Naive thymus-derived CD4-positive, alpha-beta T cell (primary cell): ENCODE measurements around the gene ACTA2. TPM values are rescaled to one million over a fixed set of nuclear protein-coding genes. Genes with fewer than 3 reads are reported as not detected.

Experiments
- ATAC-seq: fragments of 150-1000 bp; cut with Tn5 transposase; 2 replicates; pipeline ENCODE4 v1.10.0; 2021; ENCODE audit warnings: mild to moderate bottlenecking, moderate library complexity
- CTCF ChIA-PET: fragments of 350-600 bp; sonication (Branson Sonifier 250); formaldehyde crosslinking; loops from one replicate; lab custom pipeline; 2021; ENCODE audit warnings: antibody characterized with exemption; lab: Charles Lee
- POLR2A ChIA-PET: fragments of 350-600 bp; sonication (Branson Sonifier 250); formaldehyde crosslinking; loops from one replicate; lab custom pipeline; 2021; ENCODE audit warnings: antibody characterized with exemption, inconsistent platforms; lab: Charles Lee
- DNase-seq, 9 donors: peaks; one replicate each; pipeline versions ENCODE4 v3.0.0 to v3.0.0-alpha.2; 2020 to 2022; ENCODE audit warnings: mixed read lengths in 1 of 9
- H3K27ac ChIP-seq: one replicate; pipeline ENCODE4 v1.7.0; 2013; ENCODE audit warnings: mild to moderate bottlenecking, low read depth, low read length, moderate library complexity
- H3K27me3 ChIP-seq, 2 donors: one replicate each; pipeline ENCODE4 v1.7.0; 2013; ENCODE audit warnings: low read length in 2 of 2, mild to moderate bottlenecking in 2 of 2, moderate library complexity in 2 of 2; ENCODE audit not compliant: control insufficient read depth in 2 of 2, insufficient read depth in 2 of 2
- H3K36me3 ChIP-seq, 3 experiments: 1 replicate in 2 of 3; 2 replicates in 1 of 3; pipeline ENCODE4 v1.7.0; 2013; ENCODE audit warnings: low read length in 3 of 3, mild to moderate bottlenecking in 3 of 3, moderate library complexity in 1 of 3; ENCODE audit not compliant: insufficient read depth in 3 of 3, control insufficient read depth in 2 of 3
- H3K4me1 ChIP-seq, 2 donors: one replicate each; pipeline ENCODE4 v1.7.0; 2013; ENCODE audit warnings: low read length in 2 of 2, mild to moderate bottlenecking in 2 of 2, moderate library complexity in 1 of 2; ENCODE audit not compliant: control insufficient read depth in 2 of 2, insufficient read depth in 2 of 2
- H3K4me3 ChIP-seq: 2 replicates; pipeline ENCODE4 v1.7.0; 2013; ENCODE audit warnings: mild to moderate bottlenecking, low read length
- H3K9me3 ChIP-seq, 3 experiments: 1 replicate in 2 of 3; 2 replicates in 1 of 3; pipeline ENCODE4 v1.7.0; 2013; ENCODE audit warnings: low read length in 3 of 3; ENCODE audit not compliant: control insufficient read depth in 2 of 3
- H3K27ac Mint-ChIP-seq, 9 donors: one replicate each; pipeline ENCODE4 v1.8.0; 2020 to 2022; ENCODE audit warnings: mixed read lengths in 9 of 9, mild to moderate bottlenecking in 8 of 9, moderate library complexity in 5 of 9, inconsistent platforms in 2 of 9
- H3K27me3 Mint-ChIP-seq, 5 donors: one replicate each; pipeline ENCODE4 v1.8.0; 2021 to 2022; ENCODE audit warnings: mixed read lengths in 5 of 5, mild to moderate bottlenecking in 1 of 5
- H3K36me3 Mint-ChIP-seq, 5 donors: one replicate each; pipeline ENCODE4 v1.8.0; 2020 to 2022; ENCODE audit warnings: mixed read lengths in 5 of 5, mild to moderate bottlenecking in 3 of 5, inconsistent platforms in 1 of 5
- H3K4me1 Mint-ChIP-seq, 7 donors: one replicate each; pipeline ENCODE4 v1.8.0; 2020 to 2022; ENCODE audit warnings: mixed read lengths in 7 of 7, mild to moderate bottlenecking in 3 of 7, inconsistent platforms in 1 of 7
- H3K4me3 Mint-ChIP-seq, 10 donors: one replicate each; pipeline ENCODE4 v1.8.0; 2020 to 2022; ENCODE audit warnings: mild to moderate bottlenecking in 10 of 10, mixed read lengths in 10 of 10, moderate library complexity in 6 of 10, inconsistent platforms in 2 of 10
- H3K9me3 Mint-ChIP-seq, 11 donors: one replicate each; pipeline ENCODE4 v1.8.0; 2020 to 2022; ENCODE audit warnings: mixed read lengths in 11 of 11, mild to moderate bottlenecking in 4 of 11, inconsistent platforms in 1 of 11, moderate library complexity in 1 of 11
- intact Hi-C, 2 donors: fragments of 100-400 bp; cut with micrococcal nuclease; formaldehyde crosslinking; loops; one replicate each; pipeline ENCODE4 v1.15.1; 2023
- polyA plus RNA-seq, 2 donors: library from polyadenylated mRNA; unstranded; fragments of 300-500 nt; fragmentation: Illumina TruSeq; gene quantifications; one replicate each; pipeline ENCODE4 v1.2.3, GENCODE V29; 2021
- total RNA-seq, 6 experiments: library from RNA in 5 of 6; stranded (reverse) in 5 of 6; gene quantifications; 1 replicate in 5 of 6; 2 replicates in 1 of 6; pipeline ENCODE4 v1.2.3 and lab custom pipeline; 2021 to 2026

The ACTA2 gene
- total and polyA plus RNA-seq, 7 experiments from 2014 or later: 0.56 to 12.0 (median 1.3) TPM

DNA sequence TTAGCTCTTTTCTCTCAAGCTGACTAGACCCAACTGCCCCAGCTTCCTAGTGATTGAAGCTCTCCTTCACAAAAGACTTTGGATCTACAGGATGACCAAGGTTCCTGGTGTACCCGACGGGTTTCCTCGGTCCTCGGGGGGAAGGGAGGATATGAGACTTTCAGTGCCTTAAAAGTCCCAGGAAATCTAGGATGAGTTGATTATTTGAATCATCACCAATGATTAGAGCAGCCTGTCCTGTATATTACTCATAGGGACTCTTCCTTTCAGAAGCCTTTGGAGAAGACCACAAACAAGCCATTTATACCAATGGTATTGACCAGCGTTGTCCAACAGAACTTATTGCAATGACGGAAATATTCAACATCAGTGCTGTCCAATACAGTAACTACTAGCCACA lies 6.1 kb upstream of the ACTA2 start:
- ChIA-PET POLR2A (no interaction called here), CTCF (no interaction called here)
- Mint-ChIP-seq H3K9me3 (peaks cover 0 to 2% (median 0%) of the 10 kb centered on the region in 11 donors), H3K4me3 (no peak overlapping the region), H3K27me3 (no peaks in the 10 kb centered on the region), H3K36me3 (peaks cover 0 to 11% (median 7%) of the 10 kb centered on the region in 5 donors), H3K4me1 (peaks cover 16 to 28% (median 27%) of the 10 kb centered on the region in 7 donors), H3K27ac (no peak overlapping the region)
- DNase-seq: no peak
- no peak overlapping the region for H3K27ac ChIP-seq
- H3K4me3 ChIP-seq: no peak overlapping the region
- no peaks in the 10 kb centered on the region for H3K36me3 ChIP-seq
- ATAC-seq: no peak
- intact Hi-C loops: no loop called here
- no peaks in the 10 kb centered on the region for H3K9me3 ChIP-seq
- no peaks in the 10 kb centered on the region for H3K27me3 ChIP-seq
- peaks cover 10 to 20% of the 10 kb centered on the region in 2 donors for H3K4me1 ChIP-seq

DNA sequence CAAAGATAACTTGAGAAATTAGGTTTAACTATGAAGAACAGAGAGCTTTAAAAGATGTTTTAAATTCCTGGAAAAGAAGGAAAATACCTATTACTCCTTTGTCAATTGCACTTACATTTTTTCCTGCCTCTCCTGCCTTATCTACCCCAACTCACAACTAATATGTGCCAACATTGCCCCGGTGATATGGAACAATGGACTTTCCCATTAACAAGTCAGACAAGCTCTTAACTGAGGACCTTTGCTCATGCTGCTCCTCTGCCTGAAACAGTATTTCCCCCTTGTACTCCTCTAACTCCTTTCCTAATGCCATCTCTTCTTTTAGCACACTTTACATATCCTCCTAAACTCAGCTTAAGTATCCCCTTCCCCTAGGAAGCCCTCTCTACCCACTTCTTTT lies 4.8 kb upstream of the ACTA2 start:
- intact Hi-C loops: no loop called here
- Mint-ChIP-seq H3K27me3 (no peaks in the 10 kb centered on the region), H3K4me3 (no peak overlapping the region), H3K4me1 (peaks cover 14 to 23% (median 19%) of the 10 kb centered on the region in 7 donors), H3K27ac (no peak overlapping the region), H3K36me3 (peaks cover 0 to 14% (median 5%) of the 10 kb centered on the region in 5 donors), H3K9me3 (peaks cover 0 to 2% (median 0%) of the 10 kb centered on the region in 11 donors)
- POLR2A ChIA-PET: no interaction called here
- Histone ChIP-seq H3K27ac (no peak overlapping the region), H3K4me1 (peaks cover 10 to 14% of the 10 kb centered on the region in 2 donors), H3K36me3 (no peaks in the 10 kb centered on the region), H3K27me3 (no peaks in the 10 kb centered on the region), H3K4me3 (no peak overlapping the region), H3K9me3 (no peaks in the 10 kb centered on the region)
- DNase-seq (no peak), ATAC-seq (no peak)
- CTCF ChIA-PET: no interaction called here

DNA sequence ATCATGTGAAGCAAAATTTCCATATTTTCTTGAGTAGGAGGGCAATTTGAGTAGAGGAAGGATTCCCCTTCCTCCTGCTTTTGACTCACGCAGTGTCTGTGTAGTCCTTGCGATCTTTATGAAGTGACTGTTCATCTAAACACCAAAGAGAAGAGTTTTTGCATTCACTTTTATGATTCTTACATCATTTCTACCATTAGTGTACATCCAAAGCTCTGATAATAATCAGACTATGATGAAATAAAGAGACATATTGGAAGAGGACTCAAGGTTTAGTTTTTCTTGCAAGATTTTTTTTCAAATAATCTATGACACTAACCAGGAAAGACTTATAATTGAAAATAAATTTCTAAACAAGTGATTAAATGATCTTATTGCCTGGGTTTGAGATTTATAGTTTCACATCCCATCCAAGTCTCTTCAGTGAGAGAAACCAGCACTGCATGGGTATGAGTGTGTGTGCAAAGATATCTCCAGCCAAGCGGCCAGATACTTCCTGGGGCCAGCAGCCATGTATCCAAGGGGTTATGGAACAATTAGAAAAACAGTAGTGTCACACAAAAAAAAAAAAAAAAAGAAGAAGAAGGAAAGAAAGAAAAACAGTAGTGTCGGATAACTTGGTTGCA lies 2.0 kb upstream of the ACTA2 start:
- no peak for DNase-seq
- CTCF ChIA-PET: no interaction called here
- Histone ChIP-seq H3K27ac (no peak overlapping the region), H3K27me3 (no peaks in the 10 kb centered on the region), H3K4me1 (no peaks in the 10 kb centered on the region), H3K36me3 (no peaks in the 10 kb centered on the region), H3K9me3 (no peaks in the 10 kb centered on the region), H3K4me3 (no peak overlapping the region)
- H3K4me1 Mint-ChIP-seq: peaks cover 0 to 11% (median 5%) of the 10 kb centered on the region in 7 donors
- no peak overlapping the region for H3K27ac Mint-ChIP-seq
- H3K4me3 Mint-ChIP-seq: no peak overlapping the region
- H3K9me3 Mint-ChIP-seq: peaks cover 0 to 2% (median 0%) of the 10 kb centered on the region in 11 donors
- ATAC-seq: no peak
- no peaks in the 10 kb centered on the region for H3K27me3 Mint-ChIP-seq
- H3K36me3 Mint-ChIP-seq: peaks cover 5 to 22% (median 5%) of the 10 kb centered on the region in 5 donors
- POLR2A ChIA-PET: no interaction called here
- intact Hi-C loops: no loop called here

DNA sequence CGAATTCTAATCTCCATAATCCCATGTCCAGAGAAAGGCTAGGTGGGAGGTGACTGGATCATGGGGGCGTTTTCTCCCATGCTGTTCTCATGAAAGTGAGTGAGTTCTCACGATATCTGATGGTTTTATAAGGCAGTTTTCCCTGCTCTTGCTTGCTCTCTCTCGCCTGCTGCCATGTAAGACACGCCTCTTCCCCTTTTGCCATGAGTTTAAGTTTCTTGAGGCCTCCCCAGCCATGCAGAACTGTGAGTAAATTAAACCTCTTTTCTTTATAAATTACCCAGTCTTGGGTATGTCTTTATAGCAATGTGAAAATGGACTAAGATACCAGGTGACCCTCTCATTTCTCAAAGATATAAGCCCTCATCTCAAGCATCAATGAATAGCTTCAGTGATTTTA lies 1.1 kb upstream of the ACTA2 start:
- Mint-ChIP-seq H3K27me3 (no peaks in the 10 kb centered on the region), H3K4me3 (no peak overlapping the region), H3K4me1 (peaks cover 0 to 11% (median 5%) of the 10 kb centered on the region in 7 donors), H3K27ac (no peak overlapping the region), H3K36me3 (peaks cover 5 to 22% (median 8%) of the 10 kb centered on the region in 5 donors), H3K9me3 (peaks cover 0 to 2% (median 0%) of the 10 kb centered on the region in 11 donors)
- H3K36me3 ChIP-seq: no peaks in the 10 kb centered on the region
- H3K4me3 ChIP-seq: no peak overlapping the region
- no peak for ATAC-seq
- H3K4me1 ChIP-seq: no peaks in the 10 kb centered on the region
- no peaks in the 10 kb centered on the region for H3K27me3 ChIP-seq
- intact Hi-C loops: no loop called here
- H3K27ac ChIP-seq: no peak overlapping the region
- POLR2A ChIA-PET: no interaction called here
- DNase-seq: no peak
- no peaks in the 10 kb centered on the region for H3K9me3 ChIP-seq
- CTCF ChIA-PET: no interaction called here

DNA sequence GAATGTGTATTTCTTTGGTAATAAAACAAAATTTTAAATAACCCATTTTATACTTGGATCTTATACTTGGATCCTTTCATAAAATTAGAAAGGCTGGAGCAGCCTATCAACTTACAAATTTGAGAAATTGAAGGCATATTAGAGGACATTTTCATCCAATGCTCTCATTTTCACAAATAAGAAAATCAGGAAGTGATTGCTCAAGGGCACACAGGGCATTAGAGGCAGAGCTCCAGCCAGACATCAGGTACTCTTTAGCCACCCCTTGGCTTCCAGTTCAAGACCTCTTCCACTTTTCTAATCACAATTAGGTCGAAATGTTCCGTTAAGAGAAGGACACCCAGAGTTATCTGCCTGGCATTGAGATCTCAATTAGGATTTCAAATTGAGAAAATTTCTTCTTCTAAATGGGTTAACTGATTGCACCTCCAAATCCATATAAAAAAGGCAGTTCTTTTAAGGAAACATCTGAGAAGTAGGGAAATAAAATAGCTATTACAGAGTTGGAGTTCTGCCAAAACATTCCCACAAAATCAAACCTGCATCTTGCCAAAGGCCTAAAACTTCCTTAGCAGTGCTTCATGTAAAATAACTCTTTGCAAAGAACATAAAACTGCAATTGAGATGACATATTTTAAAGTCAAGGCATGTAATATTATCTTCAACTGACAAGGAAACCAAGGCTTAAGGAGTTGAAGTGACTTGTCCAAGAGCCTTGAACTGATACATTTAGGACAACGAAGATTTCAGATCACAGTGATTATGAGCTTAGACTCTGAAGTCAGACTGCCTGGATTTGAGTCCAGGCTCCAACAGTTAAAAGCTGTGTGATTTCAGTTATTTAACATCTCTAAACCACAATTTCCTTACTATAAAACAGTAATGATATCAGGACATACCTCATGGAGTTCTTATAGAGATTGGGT lies 2.4 kb downstream of the ACTA2 start:
- Mint-ChIP-seq H3K36me3 (peaks cover 5 to 26% (median 12%) of the 10 kb centered on the region in 5 donors), H3K9me3 (peaks cover 0 to 2% (median 0%) of the 10 kb centered on the region in 11 donors), H3K4me3 (no peak overlapping the region), H3K4me1 (peaks cover 0 to 15% (median 5%) of the 10 kb centered on the region in 7 donors), H3K27ac (peak overlapping the region in 1 of 9 donors; percentile 20), H3K27me3 (peaks cover 0 to 3% (median 0%) of the 10 kb centered on the region in 5 donors)
- Histone ChIP-seq H3K27ac (no peak overlapping the region), H3K27me3 (no peaks in the 10 kb centered on the region), H3K4me3 (no peak overlapping the region), H3K4me1 (no peaks in the 10 kb centered on the region), H3K36me3 (no peaks in the 10 kb centered on the region), H3K9me3 (no peaks in the 10 kb centered on the region)
- DNase-seq (no peak), ATAC-seq (no peak)
- ChIA-PET CTCF (interaction anchor here (0.9 to 1.3 kb wide), 2 partner anchors 10 to 17 kb away, joined by 3 to 4 read pairs; no protein-coding TSS in a partner anchor), POLR2A (interaction anchor here (0.6 kb wide), 1 partner anchor 227 kb away, joined by 3 read pairs; no protein-coding TSS in a partner anchor)
- intact Hi-C loops: no loop called here

DNA sequence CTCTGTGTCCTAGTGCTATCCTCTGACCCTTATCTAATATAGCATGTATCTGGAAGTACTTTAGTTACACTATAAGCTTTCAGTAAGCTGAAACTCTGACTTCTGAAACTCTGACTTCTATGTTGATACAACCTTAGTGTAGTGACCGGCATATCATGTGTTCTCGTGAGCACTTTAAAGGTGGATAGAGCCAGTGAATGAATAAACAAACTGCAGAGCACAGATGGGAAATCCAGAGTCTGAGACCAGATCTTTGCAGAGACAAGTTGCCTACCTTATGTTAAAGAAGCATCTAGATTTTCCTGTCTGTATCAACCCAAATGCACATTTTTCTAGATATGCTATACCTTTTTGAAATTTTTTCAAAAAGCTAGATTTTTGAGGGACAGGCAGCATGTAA lies 3.5 kb downstream of the ACTA2 start:
- Mint-ChIP-seq H3K27me3 (peaks cover 0 to 3% (median 0%) of the 10 kb centered on the region in 5 donors), H3K36me3 (peaks cover 5 to 20% (median 9%) of the 10 kb centered on the region in 5 donors), H3K4me3 (no peak overlapping the region), H3K27ac (no peak overlapping the region), H3K4me1 (peaks cover 0 to 24% (median 5%) of the 10 kb centered on the region in 7 donors), H3K9me3 (peaks cover 0 to 2% (median 0%) of the 10 kb centered on the region in 11 donors)
- intact Hi-C loops: no loop called here
- Histone ChIP-seq H3K9me3 (no peaks in the 10 kb centered on the region), H3K27me3 (no peaks in the 10 kb centered on the region), H3K27ac (no peak overlapping the region), H3K36me3 (no peaks in the 10 kb centered on the region), H3K4me3 (no peak overlapping the region), H3K4me1 (no peaks in the 10 kb centered on the region)
- ChIA-PET CTCF (interaction anchor here (1.0 to 2.5 kb wide), 3 partner anchors 12 to 82 kb away, joined by 3 to 7 read pairs (median 3); no protein-coding TSS in a partner anchor), POLR2A (no interaction called here)
- DNase-seq (no peak), ATAC-seq (no peak)
